HG02852 (cell line): ENCODE results near the gene LGI2.

Source experiments
- ATAC-seq: cut with Tn5 transposase; IDR thresholded peaks from one replicate; pipeline ENCODE4 v1.9.1; 2021; ENCODE audit warnings: mild to moderate bottlenecking, moderate library complexity; ENCODE audit not compliant: unreplicated experiment

The LGI2 gene

DNA sequence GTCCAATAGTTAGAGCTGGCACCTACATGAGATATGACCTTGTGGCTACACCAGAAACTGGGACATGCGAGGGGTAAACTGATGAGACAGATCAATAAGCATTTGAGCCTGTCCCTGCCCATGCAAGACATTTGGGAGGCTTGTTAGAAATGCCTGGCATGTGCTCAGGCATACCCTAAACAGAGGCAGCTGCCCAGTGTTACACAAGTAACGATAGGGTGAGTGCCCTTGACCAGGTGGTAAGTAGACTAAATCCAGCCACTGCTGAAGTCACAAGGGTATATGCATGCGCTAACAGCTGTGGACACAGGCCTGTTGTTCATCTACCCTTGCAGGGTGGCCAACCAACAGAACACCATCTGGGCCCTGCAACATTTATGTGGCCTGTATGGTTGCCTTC is 61.8 kb downstream of the LGI2 start:
- ATAC-seq, result no peak

DNA sequence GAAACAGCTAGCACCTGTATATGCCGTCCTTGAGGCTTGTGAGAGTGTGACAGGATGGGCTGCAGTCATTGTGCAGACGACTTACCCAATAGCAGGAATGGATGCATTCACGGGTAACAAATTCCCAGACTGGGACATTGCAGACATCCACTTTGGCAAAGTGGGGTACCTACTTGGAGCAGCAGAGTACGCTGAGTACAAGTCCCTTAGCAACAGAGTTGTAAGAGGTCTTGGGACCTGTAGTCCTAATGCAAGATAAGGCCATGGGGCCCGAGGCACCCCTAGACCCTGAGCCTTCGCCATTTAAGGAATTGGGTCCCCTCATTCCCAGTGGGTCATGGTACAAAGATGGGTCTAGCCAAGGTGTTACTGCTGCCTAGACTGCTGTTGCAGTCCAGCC is 62.5 kb downstream of the LGI2 start:
- no peak for ATAC-seq

DNA sequence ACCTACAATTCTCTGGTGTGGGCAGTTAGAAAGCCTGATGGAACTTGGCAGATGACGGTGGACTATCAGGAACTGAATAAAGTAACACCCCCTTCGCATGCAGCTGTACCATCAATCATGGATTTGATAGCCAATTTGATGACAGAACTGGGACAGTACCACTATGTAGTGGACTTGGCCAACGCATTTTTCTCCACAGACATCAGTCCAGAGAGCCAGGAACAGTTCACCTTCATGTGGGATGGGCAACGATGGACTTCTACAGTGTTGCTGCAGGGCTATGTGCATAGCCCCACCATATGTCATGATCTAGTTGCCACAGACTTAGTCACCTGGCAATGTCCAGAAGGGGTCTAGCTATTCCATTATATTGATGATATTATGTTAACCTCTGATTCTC is 63.4 kb downstream of the LGI2 start:
- no peak for ATAC-seq

DNA sequence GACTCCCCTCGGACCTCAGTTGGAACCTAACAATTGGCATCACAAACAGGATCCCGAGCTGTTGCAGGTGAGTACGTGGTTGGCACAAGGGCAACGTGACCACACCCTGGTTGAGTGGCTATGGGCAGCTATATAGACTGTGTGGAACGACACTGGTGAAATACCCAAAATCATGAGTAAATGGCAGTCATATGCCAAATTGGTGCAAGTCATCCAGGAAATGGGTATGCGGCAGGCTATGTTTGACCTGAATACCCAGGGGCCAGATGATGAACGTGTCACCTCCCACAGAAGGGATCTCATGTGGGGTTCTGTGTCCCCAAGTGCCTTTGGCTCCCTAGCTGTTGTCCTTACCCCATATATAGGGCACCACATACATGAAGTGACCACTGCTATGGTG is 64.7 kb downstream of the LGI2 start:
- ATAC-seq, result no peak

DNA sequence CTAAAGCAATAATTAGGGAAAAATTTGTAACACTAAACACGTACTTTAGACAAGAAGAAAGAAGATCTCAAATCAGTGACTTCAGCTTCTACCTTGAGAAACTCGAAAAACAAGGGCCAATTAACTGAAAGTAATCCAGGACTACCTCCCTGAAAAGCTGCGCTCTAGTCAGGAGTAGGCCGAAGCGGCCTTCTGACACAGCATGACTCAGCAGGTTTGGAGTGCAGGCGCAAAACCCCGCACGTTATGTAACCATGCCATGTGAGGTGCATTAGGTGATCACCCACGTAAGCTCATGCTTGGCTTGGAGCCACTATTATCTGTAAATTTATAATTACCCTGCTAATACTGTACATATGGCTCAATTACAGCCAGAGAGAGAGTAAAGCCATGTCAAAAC is 65.1 kb downstream of the LGI2 start:
- no peak for ATAC-seq

DNA sequence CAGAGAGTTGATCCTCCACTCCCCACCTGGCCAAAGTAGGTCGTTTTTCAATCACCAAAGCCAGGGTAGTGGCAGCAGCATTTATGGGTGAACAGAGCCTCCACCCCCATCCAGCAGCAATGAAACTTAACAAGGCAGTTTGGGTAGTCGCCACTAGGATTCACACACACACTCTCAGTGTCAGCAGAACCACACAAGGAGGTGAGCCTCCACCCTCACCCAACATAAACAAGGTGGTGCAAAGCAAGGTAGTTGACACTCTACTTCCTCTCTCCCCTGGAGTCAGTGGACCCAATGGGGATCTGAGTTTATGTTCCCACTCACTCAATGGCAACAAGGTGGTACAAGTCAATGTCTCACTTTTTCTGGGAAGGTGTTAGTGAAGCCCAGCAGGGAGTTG is 67.5 kb downstream of the LGI2 start:
- no peak for ATAC-seq

DNA sequence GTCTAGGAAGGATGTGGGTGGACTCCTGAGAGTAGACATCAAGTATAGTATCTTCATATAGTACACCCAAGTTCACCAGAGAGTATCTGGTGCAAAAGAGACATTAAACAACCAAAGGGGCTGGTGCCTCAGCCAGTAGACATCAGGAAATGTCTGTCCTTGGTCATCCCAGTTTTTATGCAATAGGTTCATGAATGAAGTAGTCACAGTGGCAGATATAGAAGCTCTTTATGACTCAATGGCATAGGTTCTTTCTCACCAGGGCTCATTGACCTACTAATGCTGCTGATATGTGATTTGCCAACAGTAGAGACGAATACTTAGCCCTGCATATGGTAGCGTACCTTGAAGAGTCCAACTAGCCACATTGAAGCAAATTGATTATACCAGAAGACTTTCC is 72.9 kb downstream of the LGI2 start:
- no peak for ATAC-seq

DNA sequence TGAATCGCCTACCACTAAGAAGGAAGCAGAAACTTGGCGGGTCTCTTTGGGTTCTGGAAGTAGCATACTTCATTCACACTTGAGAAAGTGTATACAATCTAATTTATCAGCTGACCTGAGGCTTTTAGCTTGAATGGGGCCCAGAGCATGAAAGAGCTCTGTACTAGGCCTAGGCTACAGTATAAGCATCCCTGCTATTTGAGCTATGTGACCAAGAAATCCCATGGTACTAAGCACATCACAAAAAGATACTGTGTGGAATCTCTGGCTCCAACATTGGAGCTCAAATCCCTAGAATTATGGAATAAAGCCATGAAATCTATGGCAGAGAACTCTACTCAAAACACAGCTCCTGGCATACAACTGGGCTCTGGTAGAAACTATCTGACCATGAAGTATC is 74.0 kb downstream of the LGI2 start:
- no peak for ATAC-seq

DNA sequence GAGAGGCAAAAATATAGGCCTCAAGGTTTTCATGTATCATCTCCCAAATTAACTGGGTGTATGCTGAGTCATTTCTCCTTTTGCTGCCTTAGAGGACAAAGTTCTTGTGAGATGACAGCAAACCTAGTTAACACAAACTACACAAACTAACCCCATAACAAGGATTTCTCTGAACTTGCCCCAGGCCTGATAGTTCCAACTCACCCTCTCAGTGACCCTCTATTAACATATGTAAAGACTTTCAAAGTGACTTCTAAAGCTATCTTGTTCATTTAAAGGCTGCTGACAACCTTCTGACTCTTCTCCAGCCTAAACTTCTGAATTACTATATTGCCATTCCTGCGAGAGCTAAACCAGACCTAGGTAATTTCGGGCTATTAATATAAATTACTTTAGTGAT is 74.7 kb downstream of the LGI2 start:
- no peak for ATAC-seq

DNA sequence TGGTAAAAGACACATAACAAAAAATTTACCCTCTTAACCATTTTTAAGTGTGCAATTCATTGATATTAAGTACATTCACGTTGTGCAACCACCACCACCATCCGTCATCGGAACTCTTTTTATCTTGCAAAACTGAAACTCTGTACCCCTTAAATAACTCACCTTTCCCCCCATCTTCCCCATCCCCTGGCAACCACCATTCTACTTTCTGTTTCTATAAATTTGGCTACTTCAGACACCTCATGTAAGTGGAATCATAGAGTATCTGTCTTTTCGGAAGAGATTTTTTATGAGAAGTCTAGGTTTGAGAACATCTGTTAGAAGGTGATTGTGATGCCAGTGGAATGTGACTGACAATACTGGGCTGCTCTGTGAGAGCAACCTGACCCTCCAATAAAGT is 78.1 kb downstream of the LGI2 start:
- no peak for ATAC-seq

DNA sequence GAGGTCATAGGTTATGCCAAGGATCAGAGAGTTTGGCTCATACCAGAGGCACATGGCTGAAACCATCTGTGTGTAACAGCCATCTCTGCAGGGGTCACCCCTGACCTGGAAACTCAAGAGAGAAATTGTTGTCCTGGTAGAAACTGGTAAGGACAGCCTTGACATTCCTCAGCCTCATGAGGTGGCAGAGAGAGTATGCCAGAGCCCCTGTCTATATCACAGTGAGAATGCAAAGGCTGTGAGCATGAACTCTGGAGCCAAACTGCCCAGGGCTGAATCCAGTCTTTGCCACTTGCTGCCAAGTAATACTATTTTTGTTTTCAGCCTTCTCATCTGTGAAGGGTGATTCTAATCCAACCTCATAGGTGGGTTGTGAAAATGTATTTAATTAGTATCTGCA is 80.8 kb downstream of the LGI2 start:
- ATAC-seq, result no peak
